ENCODE data around the gene LRRC36.
A peak's percentile ranks its signal among the peaks of the same experiment; 100 is the strongest.

LRRC36 gene

DNA sequence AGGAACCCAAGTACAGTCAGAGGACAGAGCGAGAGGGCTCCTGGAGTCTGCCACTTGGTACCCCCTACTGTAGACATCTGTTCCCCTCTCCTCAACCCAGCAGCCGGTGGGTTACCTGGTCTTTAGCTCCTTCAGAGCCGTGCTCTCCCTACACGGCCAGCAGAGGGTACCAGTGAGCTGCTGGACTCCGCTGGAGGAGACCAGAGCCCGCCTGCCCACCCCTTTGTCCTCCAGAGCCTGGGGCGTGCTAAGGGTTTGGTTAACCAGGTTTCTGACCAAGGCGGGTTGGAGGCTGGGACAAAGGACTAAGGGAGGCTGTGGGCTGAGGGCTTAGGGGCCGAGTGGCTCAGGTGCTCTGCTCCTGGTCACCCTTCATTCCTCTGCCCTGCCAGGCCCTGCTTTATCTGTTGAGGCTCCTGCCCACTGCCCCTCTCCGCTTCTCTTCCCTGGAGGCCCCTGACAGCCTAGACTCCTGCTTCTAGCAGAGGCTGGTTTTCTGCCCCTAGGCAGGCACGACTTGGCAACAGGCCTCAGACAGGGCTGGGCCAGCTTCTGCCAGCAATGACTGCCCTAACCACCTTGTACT lies 101.6 kb downstream of the LRRC36 start:
- DNase-seq: peak; percentile 62

DNA sequence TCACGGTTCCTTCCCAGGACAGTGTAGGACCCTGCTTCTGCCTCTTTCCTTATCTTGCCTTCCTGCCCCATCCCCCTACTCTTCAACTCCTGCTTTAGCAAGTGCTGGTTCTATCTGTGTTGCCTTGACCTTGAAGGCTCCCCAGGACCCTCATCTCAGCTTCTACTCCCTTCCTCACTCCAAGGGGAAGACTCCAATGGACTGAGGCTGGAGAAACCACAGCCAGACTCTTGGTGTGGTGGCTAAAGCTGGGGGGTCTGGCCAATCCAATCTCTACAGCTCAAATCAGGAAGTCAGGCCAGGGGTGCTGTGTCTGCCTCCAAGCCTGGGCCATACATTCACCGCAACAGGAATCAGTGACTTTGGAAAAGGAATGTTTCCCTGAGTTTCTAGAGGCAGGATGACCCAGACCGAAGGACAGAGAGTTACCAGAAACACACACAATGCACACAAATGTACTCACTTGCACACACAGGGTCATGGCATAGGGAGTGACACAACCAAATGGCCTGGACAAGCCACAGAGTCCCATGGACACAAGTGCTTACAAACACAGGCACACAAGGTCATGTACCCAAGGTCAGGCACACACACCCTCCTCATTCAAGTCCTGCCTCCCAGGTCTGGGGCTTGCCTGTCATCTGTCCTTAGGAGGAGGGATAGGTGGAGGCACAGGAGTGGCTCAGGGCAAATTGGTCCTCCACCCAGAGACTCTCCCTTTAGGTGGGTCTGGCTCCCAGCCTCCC lies 102.6 kb downstream of the LRRC36 start:
- DNase-seq: no peak

- no peak for DNase-seq
Observed at GRCh38 chr16:67429799-67430503, 103.3 kb downstream of the LRRC36 start.

GRCh38 chr16:67430504-67430976 lies 103.9 kb downstream of the LRRC36 start:
- no peak for DNase-seq

DNA sequence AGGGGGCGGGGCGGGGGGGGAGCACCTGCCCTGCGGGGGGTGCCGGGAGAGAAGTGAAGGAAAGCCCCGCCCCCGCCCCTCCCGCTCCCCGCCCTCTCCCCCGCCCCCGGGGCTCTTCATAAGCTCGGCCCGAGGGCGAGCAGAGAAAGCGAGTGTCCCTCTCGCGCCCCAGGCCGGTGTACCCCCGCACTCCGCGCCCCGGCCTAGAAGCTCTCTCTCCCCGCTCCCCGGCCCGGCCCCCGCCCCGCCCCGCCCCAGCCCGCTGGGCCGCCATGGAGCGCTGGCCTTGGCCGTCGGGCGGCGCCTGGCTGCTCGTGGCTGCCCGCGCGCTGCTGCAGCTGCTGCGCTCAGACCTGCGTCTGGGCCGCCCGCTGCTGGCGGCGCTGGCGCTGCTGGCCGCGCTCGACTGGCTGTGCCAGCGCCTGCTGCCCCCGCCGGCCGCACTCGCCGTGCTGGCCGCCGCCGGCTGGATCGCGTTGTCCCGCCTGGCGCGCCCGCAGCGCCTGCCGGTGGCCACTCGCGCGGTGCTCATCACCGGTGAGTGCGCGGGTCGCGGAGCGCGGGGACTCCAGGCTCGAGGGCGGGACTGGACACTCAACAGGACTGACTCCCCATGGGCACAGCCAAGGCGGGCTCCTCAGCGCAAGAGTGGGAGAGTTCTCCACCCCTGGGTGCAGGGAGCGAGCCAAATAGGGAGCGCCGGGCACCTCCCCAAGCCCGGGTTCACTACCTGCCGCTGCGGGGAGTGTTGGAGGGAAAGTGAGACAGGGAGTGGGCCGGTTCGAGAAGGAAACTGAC lies 104.6 kb downstream of the LRRC36 start, which contains the start of gene HSD11B2:
Gene HSD11B2 (plus strand): TSS at position 145 of the 798 bp plus-strand sequence. CDS start 128 bp downstream, at position 273.
- DNase-seq: no peak

GRCh38 chr16:67431775-67432505 lies 105.3 kb downstream of the LRRC36 start:
- no peak for DNase-seq

GRCh38 chr16:67432506-67432890 lies 105.9 kb downstream of the LRRC36 start:
- no peak for DNase-seq

DNA sequence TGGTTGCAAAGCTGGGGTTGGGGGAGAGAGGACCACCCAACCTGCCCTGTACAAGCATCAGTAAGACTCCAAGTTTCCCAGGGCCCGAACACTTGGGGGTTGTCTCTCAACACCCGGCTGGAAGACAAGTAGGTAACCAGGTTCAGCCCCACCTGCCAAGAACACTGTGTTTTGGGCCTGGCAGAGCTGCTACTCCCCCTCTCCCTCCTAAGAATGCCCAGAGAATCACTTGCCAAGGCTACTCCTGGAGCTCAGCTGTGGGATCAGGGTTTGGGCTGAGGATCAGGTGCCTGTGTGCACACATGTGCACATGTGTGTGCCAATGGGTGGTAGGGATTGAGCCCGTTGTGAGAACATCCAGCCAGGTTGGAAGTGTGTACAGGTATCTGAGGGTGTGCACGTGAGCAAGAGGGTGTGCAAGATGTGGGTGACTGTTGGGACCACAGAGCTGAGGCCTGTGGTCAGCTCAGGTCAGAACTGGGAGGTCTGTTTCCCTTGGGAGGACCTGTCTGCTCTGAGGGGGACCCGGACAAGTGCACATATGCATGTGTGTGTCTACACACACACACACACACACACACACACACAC lies 106.6 kb downstream of the LRRC36 start:
- DNase-seq: no peak

Measured in NCI-H524 treated with DMSO at 0.1 percent for 48 hours (cell line).